ENCODE measurements around the gene GAS7.

DNA sequence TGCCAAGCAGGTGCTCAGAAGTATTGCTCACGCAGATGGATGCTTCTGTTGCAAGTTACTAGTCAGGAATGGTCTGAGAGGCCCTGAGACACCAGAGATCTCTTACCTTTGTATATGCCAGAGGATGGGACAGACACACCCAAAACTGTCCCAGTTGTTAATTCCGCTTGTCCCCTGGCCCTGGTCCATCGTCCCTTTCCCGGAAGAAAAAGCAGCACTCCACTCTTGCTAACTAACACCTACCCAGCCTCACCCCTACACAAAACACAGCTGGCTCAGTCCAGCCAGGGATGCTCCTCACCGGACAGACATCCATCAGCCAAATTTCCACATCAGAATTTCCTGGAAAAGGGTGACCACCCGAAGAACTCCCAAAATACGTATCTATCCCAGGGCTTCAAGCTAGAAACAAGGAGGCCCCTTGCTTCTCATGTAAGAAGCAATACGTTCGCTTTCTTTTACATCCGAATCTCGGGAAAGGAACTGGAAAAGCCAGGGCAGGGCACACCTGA is 2.0 kb downstream of the GAS7 start:
- TF ChIP-seq POLR2A (IDR thresholded peaks at IDR 0.05), result no peak
- no peak for TF ChIP-seq CTCF (IDR thresholded peaks at IDR 0.05)
